HG03439 (cell line): ENCODE results near the gene VASH2.
"Not testable (repeated sequence)": the region's sequence is repeated elsewhere in the genome, so short reads cannot be mapped to it uniquely, and the experiment has no call there.

Experiments
- ATAC-seq: cut with Tn5 transposase; IDR thresholded peaks from one replicate; pipeline ENCODE4 v1.9.1; 2021; ENCODE audit warnings: mild to moderate bottlenecking, moderate library complexity; ENCODE audit not compliant: unreplicated experiment

VASH2 gene

DNA sequence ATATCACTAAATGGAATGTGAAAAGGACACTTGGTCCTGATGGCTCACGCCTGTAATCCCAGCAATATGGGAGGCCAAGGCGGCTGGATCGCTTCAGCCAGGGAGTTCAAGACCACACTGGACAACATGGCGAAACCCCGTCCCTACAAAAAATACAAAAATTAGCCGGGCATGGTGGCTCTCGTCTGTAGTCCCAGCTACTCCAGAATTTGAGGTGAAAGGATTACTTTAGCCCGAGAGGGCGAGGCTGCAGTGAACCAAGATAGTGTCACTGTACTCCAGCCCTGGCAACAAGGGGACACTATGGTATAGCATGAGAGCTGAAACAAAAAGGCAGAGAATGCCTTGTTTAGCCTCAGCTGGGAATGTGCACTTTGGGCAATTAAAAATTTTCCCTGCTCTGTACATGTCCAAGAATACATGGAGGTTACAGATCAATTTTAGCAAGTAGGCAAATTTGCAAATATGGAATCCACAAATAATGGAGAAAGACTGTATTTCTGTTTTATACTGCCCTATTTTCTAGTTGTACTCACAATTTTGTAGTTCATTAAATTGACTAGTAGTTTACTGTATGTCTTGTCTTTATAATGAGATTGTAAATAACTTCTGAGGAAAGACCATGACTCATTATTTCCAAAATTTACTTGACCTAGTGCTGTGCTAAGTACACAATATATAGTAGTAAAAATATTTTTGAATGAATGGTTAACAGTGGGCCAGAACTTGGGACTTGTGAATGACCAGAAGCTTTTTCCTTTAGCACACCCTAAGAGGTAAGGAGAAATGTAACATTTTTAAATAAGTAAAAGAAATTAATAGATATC is 67.3 kb downstream of the VASH2 start:
- no peak for ATAC-seq

DNA sequence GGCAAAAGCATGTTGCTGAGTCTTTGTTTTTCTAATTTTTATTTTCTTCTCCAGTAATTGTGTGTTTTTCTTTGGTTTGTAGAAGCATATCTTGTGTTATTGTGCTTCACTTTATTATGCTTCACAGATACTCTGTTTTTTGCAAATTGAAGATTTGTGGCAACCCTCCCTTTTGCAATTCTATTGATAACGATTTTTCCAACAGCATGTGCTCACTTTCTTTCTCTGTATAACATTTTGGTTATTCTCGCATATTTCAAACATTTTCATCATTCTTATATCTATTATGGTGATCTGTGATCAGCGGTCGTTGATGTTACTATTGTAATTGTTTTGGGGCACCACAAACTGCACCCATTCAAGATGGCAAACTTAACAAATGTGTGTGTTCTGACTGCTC is 69.1 kb downstream of the VASH2 start:
- no peak for ATAC-seq

DNA sequence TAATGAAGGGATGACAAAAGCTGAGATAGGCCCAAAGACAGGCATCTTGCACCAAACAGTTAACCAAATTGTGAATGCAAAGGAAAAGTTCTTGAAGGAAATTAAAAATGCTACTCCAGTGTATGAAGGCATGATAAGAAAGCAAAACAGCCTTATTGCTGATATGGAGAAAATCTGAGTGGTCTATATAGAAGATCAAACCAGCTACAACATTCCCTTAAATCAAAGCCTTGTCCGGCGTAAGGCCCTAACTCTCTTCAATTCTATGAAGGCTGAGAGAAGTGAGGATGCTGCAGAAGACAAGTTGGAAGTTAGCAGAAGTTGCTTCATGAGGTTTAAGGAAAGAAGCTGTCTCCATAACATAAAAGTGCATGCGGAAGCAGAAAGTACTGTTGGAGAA is 69.7 kb downstream of the VASH2 start:
- no peak for ATAC-seq

DNA sequence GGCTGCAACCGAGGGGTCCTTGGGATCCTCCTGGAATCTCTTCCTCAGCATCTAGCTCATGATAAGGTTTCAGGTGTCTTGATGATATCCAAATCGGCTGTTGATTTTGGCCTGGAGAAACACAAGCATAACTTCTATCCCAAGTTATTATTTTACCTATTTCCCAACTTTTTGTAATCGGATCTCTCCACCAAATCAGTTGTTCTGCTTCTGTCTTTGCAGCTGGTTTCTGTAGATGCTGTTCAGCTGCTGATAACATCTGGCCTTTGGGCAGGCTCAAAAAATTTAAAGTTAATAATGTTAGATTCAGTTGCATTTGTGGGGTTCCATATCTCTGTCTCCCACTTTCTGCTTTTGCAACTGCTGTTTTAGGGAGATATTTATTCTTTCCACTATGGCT is 76.7 kb downstream of the VASH2 start:
- not testable (repeated sequence) for ATAC-seq

DNA sequence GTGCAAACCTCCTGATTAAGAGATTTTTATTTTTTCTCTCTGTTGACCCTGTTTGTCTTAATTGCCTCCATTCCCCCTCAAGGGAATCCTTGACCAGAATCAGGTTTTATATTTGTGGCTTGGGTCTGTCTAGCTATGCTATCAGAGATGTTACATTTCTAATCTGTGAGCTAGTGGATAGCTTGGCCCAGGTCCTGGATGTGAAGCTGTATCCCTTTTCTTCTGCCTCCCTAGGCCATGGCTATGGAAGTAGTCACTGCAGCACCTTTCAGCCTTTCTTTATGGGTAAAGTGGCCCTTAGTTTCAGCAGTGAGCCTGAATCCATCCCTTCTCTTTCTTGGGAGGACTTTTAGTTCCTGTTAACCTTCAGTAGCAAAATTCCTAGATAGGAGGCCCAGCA is 82.3 kb downstream of the VASH2 start:
- ATAC-seq: no peak

DNA sequence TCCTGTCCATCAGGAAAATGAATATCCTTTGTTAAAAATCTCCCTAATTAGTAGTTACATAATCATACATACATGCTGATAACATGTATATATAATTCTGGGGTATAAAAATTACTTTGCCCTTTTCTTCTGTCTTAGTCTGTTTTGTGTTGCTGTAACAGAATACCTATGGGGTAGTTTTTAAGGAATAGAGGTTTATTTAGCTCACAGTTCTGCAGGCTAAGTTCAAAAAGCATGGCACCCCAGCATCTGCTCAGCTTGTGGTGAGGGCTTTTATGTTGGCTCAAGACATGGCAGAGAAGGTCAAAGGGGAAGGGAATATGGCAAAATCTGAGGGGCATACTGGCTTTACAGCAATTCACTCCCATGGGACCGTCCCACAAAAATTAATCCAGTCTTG is 84.4 kb downstream of the VASH2 start:
- ATAC-seq: no peak

DNA sequence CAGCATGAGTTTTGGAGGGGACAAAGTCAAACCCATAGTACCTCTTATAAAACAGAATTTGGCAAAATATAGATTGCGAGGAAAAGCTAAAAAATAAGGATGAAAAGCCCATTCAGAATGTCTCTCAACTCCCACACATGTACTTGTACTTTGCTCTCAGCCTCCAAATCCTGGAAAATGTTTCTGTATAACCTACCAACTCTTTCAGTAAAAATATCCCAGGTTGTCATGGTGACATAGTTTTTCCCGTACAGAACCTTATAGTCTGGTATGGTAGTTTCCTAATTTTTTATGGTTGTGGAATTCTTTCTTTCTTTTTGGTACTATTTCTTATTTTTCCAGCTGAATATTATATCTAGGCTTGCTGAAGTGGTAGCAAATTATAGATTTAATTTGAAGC is 85.2 kb downstream of the VASH2 start:
- ATAC-seq: no peak
